Thyroid gland (tissue), 4 donors: ENCODE measurements around the gene NFKB1.

Experiments
- CTCF ChIP-seq, 6 experiments: fragments of 200-600 bp in 3 of 6; fragments of 450-650 bp in 3 of 6; sonication (generic) in 3 of 6; IDR thresholded peaks; one replicate each; pipeline ENCODE4 v1.5.1; 2016 to 2019; ENCODE audit warnings: antibody characterized with exemption in 6 of 6, mild to moderate bottlenecking in 2 of 6, inconsistent platforms in 1 of 6, moderate library complexity in 1 of 6
- POLR2A ChIP-seq, 2 donors: fragments of 450-650 bp; IDR thresholded peaks; one replicate each; pipeline ENCODE4 v1.6.1; 2017; ENCODE audit warnings: antibody characterized with exemption in 2 of 2, mild to moderate bottlenecking in 2 of 2, moderate library complexity in 1 of 2

- TF ChIP-seq CTCF (IDR thresholded peaks at IDR 0.05): no peak
- TF ChIP-seq POLR2A (IDR thresholded peaks at IDR 0.05): no peak
These were observed 68.0 kb downstream of the NFKB1 start for GRCh38 chr4:102569200-102569599.
